ENCODE data around the gene MITF.

DNA sequence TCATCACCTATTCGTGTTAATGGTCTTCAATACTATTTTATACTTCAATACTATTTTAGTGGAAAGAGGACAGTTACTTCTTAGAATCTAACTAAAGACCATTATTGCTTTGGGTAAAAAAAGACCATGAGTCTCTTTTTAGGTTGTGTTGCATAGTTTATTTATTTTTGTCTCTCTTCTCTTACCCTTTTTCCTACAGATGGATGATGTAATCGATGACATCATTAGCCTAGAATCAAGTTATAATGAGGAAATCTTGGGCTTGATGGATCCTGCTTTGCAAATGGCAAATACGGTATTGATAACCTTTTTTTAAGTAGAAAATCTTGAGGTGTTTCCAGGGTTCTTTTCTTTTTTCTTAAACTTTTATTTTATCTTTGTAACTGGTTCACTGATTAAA, 201.8 kb downstream of the MITF start:
- TF ChIP-seq, protein P1, sequence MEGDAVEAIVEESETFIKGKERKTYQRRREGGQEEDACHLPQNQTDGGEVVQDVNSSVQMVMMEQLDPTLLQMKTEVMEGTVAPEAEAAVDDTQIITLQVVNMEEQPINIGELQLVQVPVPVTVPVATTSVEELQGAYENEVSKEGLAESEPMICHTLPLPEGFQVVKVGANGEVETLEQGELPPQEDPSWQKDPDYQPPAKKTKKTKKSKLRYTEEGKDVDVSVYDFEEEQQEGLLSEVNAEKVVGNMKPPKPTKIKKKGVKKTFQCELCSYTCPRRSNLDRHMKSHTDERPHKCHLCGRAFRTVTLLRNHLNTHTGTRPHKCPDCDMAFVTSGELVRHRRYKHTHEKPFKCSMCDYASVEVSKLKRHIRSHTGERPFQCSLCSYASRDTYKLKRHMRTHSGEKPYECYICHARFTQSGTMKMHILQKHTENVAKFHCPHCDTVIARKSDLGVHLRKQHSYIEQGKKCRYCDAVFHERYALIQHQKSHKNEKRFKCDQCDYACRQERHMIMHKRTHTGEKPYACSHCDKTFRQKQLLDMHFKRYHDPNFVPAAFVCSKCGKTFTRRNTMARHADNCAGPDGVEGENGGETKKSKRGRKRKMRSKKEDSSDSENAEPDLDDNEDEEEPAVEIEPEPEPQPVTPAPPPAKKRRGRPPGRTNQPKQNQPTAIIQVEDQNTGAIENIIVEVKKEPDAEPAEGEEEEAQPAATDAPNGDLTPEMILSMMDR (IDR thresholded peaks at IDR 0.05; ENCODE audit: low read depth, low read length, missing input control), result no peak
- no peak for TF ChIP-seq YY1 (IDR thresholded peaks at IDR 0.05)
- TF ChIP-seq HNF4A (conservative IDR thresholded peaks at IDR 0.05), result no peak
- TF ChIP-seq, protein P2, sequence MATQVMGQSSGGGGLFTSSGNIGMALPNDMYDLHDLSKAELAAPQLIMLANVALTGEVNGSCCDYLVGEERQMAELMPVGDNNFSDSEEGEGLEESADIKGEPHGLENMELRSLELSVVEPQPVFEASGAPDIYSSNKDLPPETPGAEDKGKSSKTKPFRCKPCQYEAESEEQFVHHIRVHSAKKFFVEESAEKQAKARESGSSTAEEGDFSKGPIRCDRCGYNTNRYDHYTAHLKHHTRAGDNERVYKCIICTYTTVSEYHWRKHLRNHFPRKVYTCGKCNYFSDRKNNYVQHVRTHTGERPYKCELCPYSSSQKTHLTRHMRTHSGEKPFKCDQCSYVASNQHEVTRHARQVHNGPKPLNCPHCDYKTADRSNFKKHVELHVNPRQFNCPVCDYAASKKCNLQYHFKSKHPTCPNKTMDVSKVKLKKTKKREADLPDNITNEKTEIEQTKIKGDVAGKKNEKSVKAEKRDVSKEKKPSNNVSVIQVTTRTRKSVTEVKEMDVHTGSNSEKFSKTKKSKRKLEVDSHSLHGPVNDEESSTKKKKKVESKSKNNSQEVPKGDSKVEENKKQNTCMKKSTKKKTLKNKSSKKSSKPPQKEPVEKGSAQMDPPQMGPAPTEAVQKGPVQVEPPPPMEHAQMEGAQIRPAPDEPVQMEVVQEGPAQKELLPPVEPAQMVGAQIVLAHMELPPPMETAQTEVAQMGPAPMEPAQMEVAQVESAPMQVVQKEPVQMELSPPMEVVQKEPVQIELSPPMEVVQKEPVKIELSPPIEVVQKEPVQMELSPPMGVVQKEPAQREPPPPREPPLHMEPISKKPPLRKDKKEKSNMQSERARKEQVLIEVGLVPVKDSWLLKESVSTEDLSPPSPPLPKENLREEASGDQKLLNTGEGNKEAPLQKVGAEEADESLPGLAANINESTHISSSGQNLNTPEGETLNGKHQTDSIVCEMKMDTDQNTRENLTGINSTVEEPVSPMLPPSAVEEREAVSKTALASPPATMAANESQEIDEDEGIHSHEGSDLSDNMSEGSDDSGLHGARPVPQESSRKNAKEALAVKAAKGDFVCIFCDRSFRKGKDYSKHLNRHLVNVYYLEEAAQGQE (IDR thresholded peaks at IDR 0.05), result no peak
